ENCODE data around the gene IL1R2.

DNA sequence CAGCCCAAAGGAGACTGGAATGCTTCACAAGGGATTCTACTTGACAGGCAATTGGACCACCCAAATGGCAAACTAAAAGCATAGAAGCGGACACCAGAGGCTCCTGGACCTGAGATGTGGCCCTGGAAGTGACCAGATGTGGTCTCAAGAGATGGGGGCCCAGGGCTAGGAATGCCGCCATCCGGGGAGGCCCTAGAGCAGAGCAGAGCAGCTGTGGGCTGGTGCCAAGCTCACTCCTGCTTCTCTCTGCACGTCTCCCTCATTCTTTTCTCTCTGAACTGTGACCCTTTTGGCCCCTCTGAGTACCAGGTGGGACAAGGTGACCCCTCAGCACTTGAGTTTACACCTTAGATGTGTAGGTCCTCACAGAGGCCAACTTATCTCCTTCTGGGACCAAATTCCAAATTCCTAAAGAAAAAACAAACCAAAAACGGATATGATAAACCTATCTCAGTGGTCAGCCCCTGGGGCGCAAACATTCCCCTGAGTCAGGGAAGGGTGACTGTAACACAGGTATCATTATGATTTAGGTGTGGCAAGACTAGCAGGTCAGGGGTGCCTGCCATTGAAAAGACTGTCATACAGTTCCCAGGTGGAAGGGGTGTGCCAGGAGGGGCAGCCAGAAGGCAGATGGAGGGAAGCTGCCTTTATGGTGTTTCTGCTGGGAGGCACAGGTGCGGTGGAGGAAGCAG lies 6.5 kb upstream of the IL1R2 start:
- TF ChIP-seq, protein P1, sequence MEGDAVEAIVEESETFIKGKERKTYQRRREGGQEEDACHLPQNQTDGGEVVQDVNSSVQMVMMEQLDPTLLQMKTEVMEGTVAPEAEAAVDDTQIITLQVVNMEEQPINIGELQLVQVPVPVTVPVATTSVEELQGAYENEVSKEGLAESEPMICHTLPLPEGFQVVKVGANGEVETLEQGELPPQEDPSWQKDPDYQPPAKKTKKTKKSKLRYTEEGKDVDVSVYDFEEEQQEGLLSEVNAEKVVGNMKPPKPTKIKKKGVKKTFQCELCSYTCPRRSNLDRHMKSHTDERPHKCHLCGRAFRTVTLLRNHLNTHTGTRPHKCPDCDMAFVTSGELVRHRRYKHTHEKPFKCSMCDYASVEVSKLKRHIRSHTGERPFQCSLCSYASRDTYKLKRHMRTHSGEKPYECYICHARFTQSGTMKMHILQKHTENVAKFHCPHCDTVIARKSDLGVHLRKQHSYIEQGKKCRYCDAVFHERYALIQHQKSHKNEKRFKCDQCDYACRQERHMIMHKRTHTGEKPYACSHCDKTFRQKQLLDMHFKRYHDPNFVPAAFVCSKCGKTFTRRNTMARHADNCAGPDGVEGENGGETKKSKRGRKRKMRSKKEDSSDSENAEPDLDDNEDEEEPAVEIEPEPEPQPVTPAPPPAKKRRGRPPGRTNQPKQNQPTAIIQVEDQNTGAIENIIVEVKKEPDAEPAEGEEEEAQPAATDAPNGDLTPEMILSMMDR (IDR thresholded peaks at IDR 0.05; ENCODE audit: insufficient read depth, low read length) = no peak
- TF ChIP-seq POLR2AphosphoS5 (IDR thresholded peaks at IDR 0.05; ENCODE audit: low read depth) = no peak

All from HL-60 (cell line).